OCI-LY3 (cell line): ENCODE measurements around the gene KRTCAP2.

Source experiments
- CTCF ChIP-seq: fragments of 200-600, 300-600 bp; sonication (generic); IDR thresholded peaks from 2 replicates; pipeline ENCODE4 v1.5.1; 2014; ENCODE audit warnings: antibody characterized with exemption, low read length, low read depth
- EZH2phosphoT487 ChIP-seq: fragments of 200-600 bp; shearing (Covaris generic); IDR thresholded peaks from 2 replicates; pipeline ENCODE4 v1.6.1; 2018; ENCODE audit warnings: antibody characterized with exemption, mixed run types, low read depth

GRCh38 chr1:155191904-155192303 lies 18.8 kb upstream of the KRTCAP2 start:
- TF ChIP-seq CTCF = no peak
- TF ChIP-seq EZH2phosphoT487 = no peak
